Neural progenitor cell (in vitro differentiated cells): ENCODE measurements around the gene BDH1. TPM values are rescaled to one million over a fixed set of nuclear protein-coding genes. Genes with fewer than 3 reads are reported as not detected.
"Not testable (repeated sequence)": the region's sequence is repeated elsewhere in the genome, so short reads cannot be mapped to it uniquely, and the experiment has no call there.

ENCODE experiments used
- DNase-seq: peaks from one replicate; pipeline ENCODE4 v3.0.0-alpha.2; 2016; ENCODE audit warnings: low spot score
- H2AFZ ChIP-seq: fragments of 200-600 bp; sonication (generic); replicated peaks from 2 replicates; pipeline ENCODE4 v1.6.1; 2016; ENCODE audit warnings: antibody characterized with exemption
- H3F3A ChIP-seq: fragments of 200-600 bp; sonication (generic); 2 replicates; pipeline ENCODE4 v1.6.1; 2016; ENCODE audit warnings: antibody characterized with exemption, low read depth
- H3K27ac ChIP-seq: fragments of 200-600 bp; sonication (generic); 2 replicates; pipeline ENCODE4 v1.5.1; 2016; ENCODE audit warnings: mild to moderate bottlenecking
- H3K27me3 ChIP-seq: fragments of 200-600 bp; sonication (generic); 2 replicates; pipeline ENCODE4 v1.6.1; 2016; ENCODE audit warnings: mild to moderate bottlenecking, moderate library complexity
- H3K36me3 ChIP-seq: fragments of 200-600 bp; sonication (generic); 2 replicates; pipeline ENCODE4 v1.5.1; 2016
- H3K4me1 ChIP-seq: fragments of 200-600 bp; sonication (generic); 2 replicates; pipeline ENCODE4 v1.6.1; 2016; ENCODE audit warnings: mixed run types
- H3K4me2 ChIP-seq: fragments of 200-600 bp; sonication (generic); 2 replicates; pipeline ENCODE4 v1.6.1; 2016
- H3K4me3 ChIP-seq: fragments of 200-600 bp; sonication (generic); 2 replicates; pipeline ENCODE4 v1.5.1; 2016
- H3K79me2 ChIP-seq: fragments of 200-600 bp; sonication (generic); 2 replicates; pipeline ENCODE4 v1.6.1; 2016; ENCODE audit warnings: low read depth
- H3K9ac ChIP-seq: fragments of 200-600 bp; sonication (generic); 2 replicates; pipeline ENCODE4 v1.6.1; 2016
- H3K9me3 ChIP-seq: fragments of 200-600 bp; sonication (generic); 2 replicates; pipeline ENCODE4 v1.5.1; 2016; ENCODE audit warnings: low read depth
- H4K20me1 ChIP-seq: fragments of 200-600 bp; sonication (generic); 2 replicates; pipeline ENCODE4 v1.6.1; 2016; ENCODE audit warnings: low read depth
- H3K27ac Mint-ChIP-seq: 3 replicates; pipeline ENCODE4 v1.8.0; 2021; ENCODE audit warnings: mixed read lengths
- H3K27me3 Mint-ChIP-seq: 2 replicates; pipeline ENCODE4 v1.8.0; 2022; ENCODE audit warnings: low read depth, mild to moderate bottlenecking, inconsistent platforms, moderate library complexity, mixed read lengths; ENCODE audit not compliant: insufficient read depth
- H3K36me3 Mint-ChIP-seq: 3 replicates; pipeline ENCODE4 v1.8.0; 2021; ENCODE audit warnings: mixed read lengths
- H3K4me1 Mint-ChIP-seq: 3 replicates; pipeline ENCODE4 v1.8.0; 2021; ENCODE audit warnings: mixed read lengths
- H3K4me3 Mint-ChIP-seq: 3 replicates; pipeline ENCODE4 v1.8.0; 2021; ENCODE audit warnings: mild to moderate bottlenecking, moderate library complexity, mixed read lengths
- H3K9me3 Mint-ChIP-seq: 3 replicates; pipeline ENCODE4 v1.8.0; 2020; ENCODE audit warnings: mixed read lengths
- EZH2 ChIP-seq: fragments of 200-600 bp; sonication (generic); IDR thresholded peaks from 2 replicates; pipeline ENCODE4 v1.6.1; 2017; ENCODE audit warnings: antibody characterized with exemption, mild to moderate bottlenecking, moderate library complexity
- EZH2phosphoT487 ChIP-seq: fragments of 200-600 bp; sonication (generic); IDR thresholded peaks from 2 replicates; pipeline ENCODE4 v1.6.1; 2017; ENCODE audit warnings: antibody characterized with exemption
- total RNA-seq: library from RNA; depleted of rRNA; stranded (reverse); fragments of >200 nt; gene quantifications from 2 replicates; pipeline ENCODE4 v1.2.3, GENCODE V29; 2015; ENCODE audit warnings: low replicate concordance
- TF ChIP-seq, protein P1 (sequence below): fragments of 200-600 bp; sonication (generic); IDR thresholded peaks from 2 replicates; pipeline ENCODE4 v1.5.1; 2017; ENCODE audit warnings: antibody characterized with exemption, mild to moderate bottlenecking

Gene BDH1, protein sequence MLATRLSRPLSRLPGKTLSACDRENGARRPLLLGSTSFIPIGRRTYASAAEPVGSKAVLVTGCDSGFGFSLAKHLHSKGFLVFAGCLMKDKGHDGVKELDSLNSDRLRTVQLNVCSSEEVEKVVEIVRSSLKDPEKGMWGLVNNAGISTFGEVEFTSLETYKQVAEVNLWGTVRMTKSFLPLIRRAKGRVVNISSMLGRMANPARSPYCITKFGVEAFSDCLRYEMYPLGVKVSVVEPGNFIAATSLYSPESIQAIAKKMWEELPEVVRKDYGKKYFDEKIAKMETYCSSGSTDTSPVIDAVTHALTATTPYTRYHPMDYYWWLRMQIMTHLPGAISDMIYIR
- total RNA-seq, result 14.1 and 19.4 TPM in 2 replicates

DNA sequence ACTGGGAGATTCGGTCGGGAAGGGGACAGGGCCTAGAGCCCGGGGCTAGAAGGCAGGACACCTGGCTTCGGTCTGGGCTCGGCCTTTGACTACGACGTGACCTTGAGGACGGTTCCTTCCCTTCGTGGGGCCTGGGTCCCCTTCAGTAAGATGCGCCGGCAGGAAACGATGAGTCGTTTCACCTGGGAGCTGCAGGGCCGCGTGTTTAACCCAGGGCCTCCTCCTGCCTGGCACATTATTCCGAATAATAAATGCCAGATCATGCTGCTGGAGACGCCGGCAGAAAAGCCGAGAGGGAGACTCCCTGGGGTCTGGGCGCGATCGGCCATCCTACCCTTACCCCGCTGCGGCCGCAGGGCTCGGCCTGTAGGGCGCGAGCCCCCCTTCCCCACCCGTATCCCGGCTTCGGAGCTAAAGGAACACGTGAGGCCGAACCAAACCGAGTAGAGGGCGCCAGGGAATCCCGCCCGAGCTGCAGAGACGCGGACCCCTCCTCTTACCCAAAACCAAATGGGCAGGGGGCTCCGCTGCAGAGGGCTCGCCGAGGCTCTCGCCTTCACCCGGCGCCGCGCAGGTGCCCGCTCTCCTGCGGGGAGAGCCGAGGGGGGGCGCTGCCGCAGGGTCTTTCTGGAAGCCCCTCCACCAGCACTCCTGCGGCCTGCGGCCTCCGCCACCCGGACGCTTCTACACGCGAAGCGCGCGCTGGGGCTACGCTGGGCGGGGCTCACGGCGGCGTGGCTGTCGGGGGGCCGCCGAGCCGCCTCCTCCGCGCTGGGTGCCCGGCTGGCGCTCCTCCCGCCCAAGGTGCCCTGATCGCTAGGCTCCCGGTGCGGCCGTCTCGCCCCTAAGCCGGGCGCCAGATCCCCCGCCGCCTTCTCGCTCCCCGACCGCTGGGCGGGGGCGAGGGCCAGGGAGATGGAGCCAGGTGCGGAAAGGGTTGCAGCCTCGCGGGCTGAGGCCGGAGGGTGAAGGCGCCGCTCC lies at the start of gene BDH1:
Gene BDH1, minus strand, starts transcription at position 688 of the 981 bp plus-strand sequence. CDS start 9,525 bp downstream, outside the sequence.
- Mint-ChIP-seq H3K27ac (no peak within 1 kb of the TSS), H3K4me1 (peaks cover 10% of the 10 kb centered on the region)

DNA sequence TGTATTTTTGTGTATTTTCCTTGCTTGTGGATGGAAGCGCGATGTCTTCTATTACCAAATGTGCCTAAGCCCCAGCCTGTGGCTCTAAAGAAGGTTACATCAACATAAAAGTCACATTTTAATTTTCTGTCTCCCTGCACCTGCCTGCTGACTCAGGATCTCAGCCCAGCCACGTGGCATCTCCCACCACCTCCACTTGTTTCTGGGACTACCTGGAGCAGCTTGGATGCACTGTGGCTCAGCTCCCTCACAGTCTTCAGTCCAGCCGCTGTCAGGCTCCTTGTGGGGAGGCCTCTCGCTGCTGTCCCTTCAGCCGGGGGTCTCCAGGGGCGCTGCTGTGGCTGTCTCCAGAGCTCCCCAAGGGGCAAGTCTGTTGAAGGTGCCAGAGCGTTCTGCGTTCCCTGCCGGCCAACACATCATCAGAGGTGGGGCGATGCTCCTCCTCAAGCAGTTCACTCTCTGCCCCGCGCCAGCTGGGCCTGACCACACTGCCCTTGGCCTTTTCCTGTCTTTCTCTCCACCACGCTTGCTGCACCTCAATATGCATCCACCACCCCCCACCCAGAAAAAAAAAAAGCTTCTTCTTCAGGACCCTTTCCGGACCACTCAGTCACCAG lies 47.7 kb upstream of the BDH1 start:
- peaks cover 40% of the 10 kb centered on the region for H3K36me3 Mint-ChIP-seq
- Histone ChIP-seq H3K79me2 (no peaks in the 10 kb centered on the region), H3K4me1 (no peaks in the 10 kb centered on the region), H3F3A (no peaks in the 10 kb centered on the region), H3K27ac (no peak overlapping the region), H3K36me3 (no peaks in the 10 kb centered on the region), H3K4me3 (no peak overlapping the region), H4K20me1 (no peaks in the 10 kb centered on the region), H3K4me2 (no peak overlapping the region), H2AFZ (no peak overlapping the region), H3K9me3 (no peaks in the 10 kb centered on the region), H3K27me3 (no peaks in the 10 kb centered on the region), H3K9ac (no peak overlapping the region)
- no peak overlapping the region for H3K4me3 Mint-ChIP-seq
- peaks cover 10% of the 10 kb centered on the region for H3K9me3 Mint-ChIP-seq
- H3K27ac Mint-ChIP-seq, result peak overlapping the region; percentile 40
- H3K4me1 Mint-ChIP-seq, result peaks cover 7% of the 10 kb centered on the region
- H3K27me3 Mint-ChIP-seq, result peaks cover 4% of the 10 kb centered on the region
- TF ChIP-seq EZH2, result no peak
- TF ChIP-seq, protein P1, sequence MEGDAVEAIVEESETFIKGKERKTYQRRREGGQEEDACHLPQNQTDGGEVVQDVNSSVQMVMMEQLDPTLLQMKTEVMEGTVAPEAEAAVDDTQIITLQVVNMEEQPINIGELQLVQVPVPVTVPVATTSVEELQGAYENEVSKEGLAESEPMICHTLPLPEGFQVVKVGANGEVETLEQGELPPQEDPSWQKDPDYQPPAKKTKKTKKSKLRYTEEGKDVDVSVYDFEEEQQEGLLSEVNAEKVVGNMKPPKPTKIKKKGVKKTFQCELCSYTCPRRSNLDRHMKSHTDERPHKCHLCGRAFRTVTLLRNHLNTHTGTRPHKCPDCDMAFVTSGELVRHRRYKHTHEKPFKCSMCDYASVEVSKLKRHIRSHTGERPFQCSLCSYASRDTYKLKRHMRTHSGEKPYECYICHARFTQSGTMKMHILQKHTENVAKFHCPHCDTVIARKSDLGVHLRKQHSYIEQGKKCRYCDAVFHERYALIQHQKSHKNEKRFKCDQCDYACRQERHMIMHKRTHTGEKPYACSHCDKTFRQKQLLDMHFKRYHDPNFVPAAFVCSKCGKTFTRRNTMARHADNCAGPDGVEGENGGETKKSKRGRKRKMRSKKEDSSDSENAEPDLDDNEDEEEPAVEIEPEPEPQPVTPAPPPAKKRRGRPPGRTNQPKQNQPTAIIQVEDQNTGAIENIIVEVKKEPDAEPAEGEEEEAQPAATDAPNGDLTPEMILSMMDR, result no peak
- no peak for TF ChIP-seq EZH2phosphoT487
- no peak for DNase-seq

More for the DNA sequence above, at the start of gene BDH1:
- peak within 1 kb of the TSS; percentile 12 for H3K9ac ChIP-seq
- TF ChIP-seq, protein P1, result peak; percentile 25
- no peak for TF ChIP-seq EZH2phosphoT487
- peaks cover 10% of the 10 kb centered on the region for H3K4me1 ChIP-seq
- peak within 1 kb of the TSS; percentile 55 for H3K27ac ChIP-seq
- no peaks in the 10 kb centered on the region for H3K36me3 ChIP-seq
- Mint-ChIP-seq H3K27me3 (peaks cover 33% of the 10 kb centered on the region), H3K36me3 (no peaks in the 10 kb centered on the region), H3K9me3 (peaks cover 6% of the 10 kb centered on the region), H3K4me3 (peak within 1 kb of the TSS; percentile 87)
- H3K79me2 ChIP-seq, result no peaks in the 10 kb centered on the region
- peaks cover 32% of the 10 kb centered on the region for H3F3A ChIP-seq
- H3K27me3 ChIP-seq, result peaks cover 25% of the 10 kb centered on the region
- H3K4me3 ChIP-seq, result peak within 1 kb of the TSS; percentile 58
- H2AFZ ChIP-seq, result peak within 1 kb of the TSS; percentile 54
- peak within 1 kb of the TSS; percentile 81 for H3K4me2 ChIP-seq
- peak; percentile 79 for DNase-seq
- no peaks in the 10 kb centered on the region for H3K9me3 ChIP-seq
- no peaks in the 10 kb centered on the region for H4K20me1 ChIP-seq

DNA sequence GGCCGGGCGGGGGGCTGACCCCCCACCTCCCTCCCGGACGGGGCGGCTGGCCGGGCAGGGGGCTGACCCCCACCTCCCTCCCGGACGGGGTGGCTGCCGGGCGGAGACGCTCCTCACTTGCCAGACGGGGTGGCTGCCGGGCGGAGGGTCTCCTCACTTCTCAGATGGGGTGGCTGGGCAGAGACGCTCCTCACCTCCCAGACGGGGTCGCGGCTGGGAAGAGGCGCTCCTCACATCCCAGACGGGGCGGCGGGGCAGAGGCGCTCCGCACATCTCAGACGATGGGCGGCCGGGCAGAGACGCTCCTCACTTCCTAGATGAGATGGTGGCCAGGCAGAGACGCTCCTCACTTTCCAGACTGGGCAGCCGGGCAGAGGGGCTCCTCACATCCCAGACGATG lies 46.6 kb upstream of the BDH1 start:
- not testable (repeated sequence) for H3K27ac Mint-ChIP-seq

DNA sequence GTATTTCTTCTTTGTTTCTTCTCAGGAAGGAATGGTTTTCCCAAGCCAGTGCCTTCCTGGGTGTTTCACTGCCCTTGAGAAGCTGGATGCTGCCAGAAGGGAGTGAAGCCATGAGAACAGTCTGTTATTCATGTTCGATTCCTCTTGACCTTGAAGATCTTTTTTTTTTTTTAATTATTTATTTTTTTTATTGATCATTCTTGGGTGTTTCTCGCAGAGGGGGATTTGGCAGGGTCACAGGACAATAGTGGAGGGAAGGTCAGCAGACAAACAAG lies 45.7 kb upstream of the BDH1 start:
- not testable (repeated sequence) for H3K4me3 ChIP-seq, H3K4me1 ChIP-seq, H3K9me3 ChIP-seq, H3K36me3 ChIP-seq, H3K27me3 ChIP-seq, DNase-seq, H3K4me2 ChIP-seq, H3K9ac ChIP-seq, H3K79me2 ChIP-seq, H3F3A ChIP-seq, H4K20me1 ChIP-seq, H3K27ac ChIP-seq, H3K9me3 Mint-ChIP-seq, H3K4me3 Mint-ChIP-seq, H3K27me3 Mint-ChIP-seq, H3K4me1 Mint-ChIP-seq, H2AFZ ChIP-seq, H3K27ac Mint-ChIP-seq
- peaks cover 26% of the 10 kb centered on the region for H3K36me3 Mint-ChIP-seq

More for the DNA sequence above, 46.6 kb upstream of the BDH1 start:
- not testable (repeated sequence) for H3K4me2 ChIP-seq, H2AFZ ChIP-seq, H3K4me1 Mint-ChIP-seq, H3K4me1 ChIP-seq, H3K79me2 ChIP-seq, H4K20me1 ChIP-seq, H3K4me3 ChIP-seq, H3K9me3 ChIP-seq, H3K36me3 ChIP-seq, H3K9ac ChIP-seq, H3K27me3 ChIP-seq, H3K27ac ChIP-seq, H3K27me3 Mint-ChIP-seq, DNase-seq, H3F3A ChIP-seq, H3K9me3 Mint-ChIP-seq, H3K4me3 Mint-ChIP-seq
- H3K36me3 Mint-ChIP-seq, result peaks cover 34% of the 10 kb centered on the region
